Activated CD8-positive, alpha-beta memory T cell treated with anti-CD3 and anti-CD28 coated beads, Interleukin-2, amount 10 ng/mL, durations not matched to agents 7 days and 5 days (primary cell): Measurements from ENCODE around the gene SLC25A11. TPM values are rescaled to one million over a fixed set of nuclear protein-coding genes. Genes with fewer than 3 reads are reported as not detected.

ENCODE experiments used
- ATAC-seq: fragments of 150-1000 bp; cut with Tn5 transposase; one replicate; pipeline ENCODE4 v1.10.0; 2021; ENCODE audit warnings: moderate library complexity
- CTCF ChIA-PET: fragments of 350-600 bp; sonication (Branson Sonifier 250); formaldehyde crosslinking; loops from one replicate; lab custom pipeline; 2021; ENCODE audit warnings: antibody characterized with exemption; lab: Charles Lee
- DNase-seq: peaks from one replicate; pipeline ENCODE4 v3.0.0-alpha.2; 2020
- H3K27ac Mint-ChIP-seq: one replicate; pipeline ENCODE4 v1.8.0; 2021; ENCODE audit warnings: mild to moderate bottlenecking, mixed read lengths
- H3K27me3 Mint-ChIP-seq: one replicate; pipeline ENCODE4 v1.8.0; 2021; ENCODE audit warnings: mixed read lengths
- H3K36me3 Mint-ChIP-seq: one replicate; pipeline ENCODE4 v1.8.0; 2021; ENCODE audit warnings: mild to moderate bottlenecking, mixed read lengths
- H3K4me1 Mint-ChIP-seq: one replicate; pipeline ENCODE4 v1.8.0; 2021; ENCODE audit warnings: mixed read lengths
- H3K4me3 Mint-ChIP-seq: one replicate; pipeline ENCODE4 v1.8.0; 2021; ENCODE audit warnings: mild to moderate bottlenecking, moderate library complexity, mixed read lengths
- H3K9me3 Mint-ChIP-seq: one replicate; pipeline ENCODE4 v1.8.0; 2022; ENCODE audit warnings: low read depth, mixed read lengths
- total RNA-seq, 2 experiments: library from RNA; stranded (reverse); gene quantifications; one replicate each; pipeline ENCODE4 v1.2.3, GENCODE V29; 2021

The SLC25A11 gene
- total RNA-seq, 2 experiments from 2014 or later = 82.3 to 84.6 TPM

DNA sequence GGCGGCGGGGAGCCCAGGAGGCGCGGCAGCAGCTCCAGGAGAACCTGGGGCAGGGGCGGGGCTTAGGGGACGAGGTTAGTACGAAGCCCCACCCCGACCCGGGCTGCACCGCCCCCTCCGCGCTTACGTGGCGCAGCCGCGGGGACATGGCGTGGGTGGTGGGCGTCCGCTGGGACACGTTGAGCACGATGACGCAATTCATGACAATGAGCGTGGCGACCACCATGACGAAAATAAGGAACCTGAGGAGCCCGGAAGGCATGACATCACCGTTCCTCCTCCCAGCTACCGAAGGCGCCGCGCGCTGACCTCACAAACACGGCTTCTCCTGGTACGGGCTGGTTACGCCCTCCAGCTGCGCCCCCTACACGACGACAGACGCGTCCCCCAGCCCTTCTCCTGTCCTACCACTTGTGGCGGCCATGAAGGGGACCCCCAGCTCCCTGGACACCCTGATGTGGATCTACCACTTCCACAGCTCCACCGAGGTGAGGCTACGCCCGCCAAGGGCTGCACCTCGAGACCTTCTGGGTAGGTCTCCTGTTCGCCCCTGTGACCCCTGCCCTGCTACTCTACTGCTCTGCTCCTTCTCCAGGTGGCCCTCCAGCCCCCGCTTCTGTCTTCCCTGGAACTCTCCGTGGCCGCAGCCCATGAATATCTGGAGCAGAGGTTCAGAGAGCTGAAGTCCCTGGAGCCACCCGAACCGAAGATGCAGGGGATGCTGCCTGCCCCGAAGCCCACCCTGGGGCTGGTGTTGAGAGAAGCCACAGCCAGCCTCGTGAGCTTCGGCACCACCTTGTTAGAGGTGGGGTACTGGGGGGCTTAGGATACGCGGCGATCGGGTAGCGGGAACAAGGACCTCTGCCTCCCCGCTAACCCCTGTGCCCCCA, 40.3 kb downstream of the SLC25A11 start, which contains the start of gene C17orf107:
TSS of gene C17orf107 (plus strand) at position 196 of the 890 bp plus-strand sequence. CDS start at position 423, 227 bp downstream.
- peaks cover 2% of the 10 kb centered on the region for H3K36me3 Mint-ChIP-seq
- CTCF ChIA-PET = interaction anchor here (0.6 to 2.2 kb wide), 16 partner anchors 8 to 189 kb away, joined by 3 to 21 read pairs (median 4); partner anchors contain the start of genes ARRB2, GLTPD2, PFN1 and PSMB6
- DNase-seq (peak; percentile 90), ATAC-seq (peak; percentile 83)
- peak within 1 kb of the TSS; percentile 80 for H3K4me3 Mint-ChIP-seq
- H3K27ac Mint-ChIP-seq = peak within 1 kb of the TSS; percentile 72
- no peaks in the 10 kb centered on the region for H3K9me3 Mint-ChIP-seq
- peaks cover 4% of the 10 kb centered on the region for H3K27me3 Mint-ChIP-seq
- peaks cover 36% of the 10 kb centered on the region for H3K4me1 Mint-ChIP-seq

- peaks cover 2% of the 10 kb centered on the region for H3K36me3 Mint-ChIP-seq
- no peak overlapping the region for H3K27ac Mint-ChIP-seq
- peak overlapping the region; percentile 33 for H3K4me3 Mint-ChIP-seq
- ATAC-seq (no peak), DNase-seq (no peak)
- no peaks in the 10 kb centered on the region for H3K9me3 Mint-ChIP-seq
- CTCF ChIA-PET = interaction anchor here (0.6 to 2.2 kb wide), 13 partner anchors 8 to 189 kb away, joined by 3 to 21 read pairs (median 3); partner anchors contain the start of genes ARRB2, GLTPD2, PSMB6 and RNF167
- peaks cover 36% of the 10 kb centered on the region for H3K4me1 Mint-ChIP-seq
- H3K27me3 Mint-ChIP-seq = peaks cover 4% of the 10 kb centered on the region
These were observed 40.9 kb downstream of the SLC25A11 start for GRCh38 chr17:4898927-4899326.

DNA sequence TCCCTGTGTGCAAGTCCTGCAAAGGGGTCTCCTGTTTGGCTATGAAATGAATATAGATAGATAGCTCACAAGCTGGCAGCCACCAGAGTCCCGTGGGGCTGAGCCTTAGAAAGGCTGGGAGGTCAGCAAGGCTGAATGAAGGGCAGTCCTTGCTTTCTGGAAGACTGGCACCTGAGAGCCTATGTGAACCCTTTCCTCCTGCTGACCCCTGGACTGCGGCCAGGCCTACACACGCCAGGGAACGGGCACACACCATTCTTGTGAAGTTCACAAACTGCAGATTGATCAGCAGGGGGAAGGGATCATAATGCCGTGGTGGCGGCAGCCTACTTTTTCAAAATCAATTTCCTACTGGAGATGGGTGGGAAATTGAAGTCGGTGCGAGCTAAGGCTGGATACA, 41.5 kb downstream of the SLC25A11 start:
- DNase-seq (no peak), ATAC-seq (no peak)
- Mint-ChIP-seq H3K4me3 (peak overlapping the region; percentile 33), H3K36me3 (peaks cover 2% of the 10 kb centered on the region), H3K4me1 (peaks cover 33% of the 10 kb centered on the region), H3K27me3 (peaks cover 4% of the 10 kb centered on the region), H3K9me3 (no peaks in the 10 kb centered on the region), H3K27ac (peak overlapping the region; percentile 54)
- CTCF ChIA-PET = interaction anchor here (1.1 to 1.7 kb wide), 2 partner anchors 7 to 11 kb away, joined by 3 to 15 read pairs; no protein-coding TSS in a partner anchor

- no peak overlapping the region for H3K27ac Mint-ChIP-seq
- CTCF ChIA-PET = no interaction called here
- no peak for ATAC-seq
- peaks cover 2% of the 10 kb centered on the region for H3K36me3 Mint-ChIP-seq
- peaks cover 27% of the 10 kb centered on the region for H3K4me1 Mint-ChIP-seq
- no peak overlapping the region for H3K4me3 Mint-ChIP-seq
- no peak for DNase-seq
- no peaks in the 10 kb centered on the region for H3K9me3 Mint-ChIP-seq
- peaks cover 4% of the 10 kb centered on the region for H3K27me3 Mint-ChIP-seq
These were observed 42.1 kb downstream of the SLC25A11 start for GRCh38 chr17:4897785-4898184.

- peaks cover 4% of the 10 kb centered on the region for H3K27me3 Mint-ChIP-seq
- DNase-seq = no peak
- H3K9me3 Mint-ChIP-seq = no peaks in the 10 kb centered on the region
- H3K36me3 Mint-ChIP-seq = peaks cover 5% of the 10 kb centered on the region
- no peak for ATAC-seq
- CTCF ChIA-PET = no interaction called here
- peaks cover 22% of the 10 kb centered on the region for H3K4me1 Mint-ChIP-seq
- no peak overlapping the region for H3K4me3 Mint-ChIP-seq
- no peak overlapping the region for H3K27ac Mint-ChIP-seq
These were observed 42.6 kb downstream of the SLC25A11 start for GRCh38 chr17:4897198-4897687.

DNA sequence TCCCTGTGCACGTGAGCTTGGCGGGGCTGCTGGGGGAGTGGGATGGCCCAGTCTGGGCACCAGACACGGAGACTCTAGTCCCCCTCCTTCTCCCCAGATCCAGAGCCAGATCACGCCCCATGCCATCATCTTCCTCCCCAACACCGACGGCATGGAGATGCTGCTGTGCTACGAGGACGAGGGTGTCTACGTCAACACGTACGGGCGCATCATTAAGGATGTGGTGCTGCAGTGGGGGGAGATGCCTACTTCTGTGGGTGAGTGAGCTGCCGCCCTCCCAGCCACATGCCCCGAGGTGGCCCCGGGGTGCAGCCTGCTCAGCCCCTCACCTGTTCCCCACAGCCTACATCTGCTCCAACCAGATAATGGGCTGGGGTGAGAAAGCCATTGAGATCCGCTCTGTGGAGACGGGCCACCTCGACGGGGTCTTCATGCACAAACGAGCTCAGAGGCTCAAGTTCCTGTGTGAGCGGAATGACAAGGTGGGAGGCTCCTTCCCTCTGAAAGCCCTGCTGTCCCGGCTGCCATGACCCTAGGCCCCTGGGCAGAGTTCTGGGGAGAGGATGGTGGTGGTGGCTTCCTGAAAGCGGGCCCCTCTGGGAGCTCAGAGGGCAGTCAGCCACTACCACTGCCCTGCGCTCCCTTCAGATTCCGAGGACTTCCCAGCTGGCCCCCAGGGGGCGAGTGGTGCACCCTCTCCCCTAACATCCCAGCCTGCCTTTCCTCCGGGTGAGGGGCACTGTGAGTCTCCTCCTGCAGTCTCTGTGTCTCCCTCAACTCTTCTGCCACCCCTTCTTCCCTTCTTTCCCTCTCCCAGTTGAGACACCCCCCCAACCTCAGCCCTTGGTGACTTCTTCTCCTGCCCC, 43.3 kb downstream of the SLC25A11 start:
- H3K27me3 Mint-ChIP-seq = peaks cover 4% of the 10 kb centered on the region
- ATAC-seq (no peak), DNase-seq (no peak)
- no peak overlapping the region for H3K4me3 Mint-ChIP-seq
- H3K4me1 Mint-ChIP-seq = peaks cover 18% of the 10 kb centered on the region
- peaks cover 5% of the 10 kb centered on the region for H3K36me3 Mint-ChIP-seq
- no peak overlapping the region for H3K27ac Mint-ChIP-seq
- H3K9me3 Mint-ChIP-seq = no peaks in the 10 kb centered on the region
- CTCF ChIA-PET = no interaction called here

- H3K4me3 Mint-ChIP-seq = no peak overlapping the region
- CTCF ChIA-PET = no interaction called here
- H3K9me3 Mint-ChIP-seq = no peaks in the 10 kb centered on the region
- no peak overlapping the region for H3K27ac Mint-ChIP-seq
- DNase-seq (no peak), ATAC-seq (no peak)
- H3K27me3 Mint-ChIP-seq = peaks cover 4% of the 10 kb centered on the region
- peaks cover 5% of the 10 kb centered on the region for H3K36me3 Mint-ChIP-seq
- peaks cover 12% of the 10 kb centered on the region for H3K4me1 Mint-ChIP-seq
These were observed 44.1 kb downstream of the SLC25A11 start for GRCh38 chr17:4895657-4896331.

DNA sequence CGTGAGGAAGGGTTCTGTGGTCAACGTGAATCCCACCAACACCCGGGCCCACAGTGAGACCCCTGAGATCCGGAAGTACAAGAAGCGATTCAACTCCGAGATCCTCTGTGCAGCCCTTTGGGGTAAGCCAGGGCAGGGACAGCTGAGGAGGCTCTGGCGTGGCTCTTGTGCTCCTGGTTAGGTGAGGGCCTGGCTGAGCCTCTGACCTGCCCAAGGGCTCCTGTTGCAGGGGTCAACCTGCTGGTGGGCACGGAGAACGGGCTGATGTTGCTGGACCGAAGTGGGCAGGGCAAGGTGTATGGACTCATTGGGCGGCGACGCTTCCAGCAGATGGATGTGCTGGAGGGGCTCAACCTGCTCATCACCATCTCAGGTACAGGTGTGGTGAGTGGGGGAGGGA, 44.7 kb downstream of the SLC25A11 start:
- ATAC-seq (no peak), DNase-seq (no peak)
- CTCF ChIA-PET = no interaction called here
- Mint-ChIP-seq H3K9me3 (no peaks in the 10 kb centered on the region), H3K27me3 (peaks cover 4% of the 10 kb centered on the region), H3K4me3 (no peak overlapping the region), H3K4me1 (peaks cover 10% of the 10 kb centered on the region), H3K36me3 (peaks cover 7% of the 10 kb centered on the region), H3K27ac (no peak overlapping the region)

DNA sequence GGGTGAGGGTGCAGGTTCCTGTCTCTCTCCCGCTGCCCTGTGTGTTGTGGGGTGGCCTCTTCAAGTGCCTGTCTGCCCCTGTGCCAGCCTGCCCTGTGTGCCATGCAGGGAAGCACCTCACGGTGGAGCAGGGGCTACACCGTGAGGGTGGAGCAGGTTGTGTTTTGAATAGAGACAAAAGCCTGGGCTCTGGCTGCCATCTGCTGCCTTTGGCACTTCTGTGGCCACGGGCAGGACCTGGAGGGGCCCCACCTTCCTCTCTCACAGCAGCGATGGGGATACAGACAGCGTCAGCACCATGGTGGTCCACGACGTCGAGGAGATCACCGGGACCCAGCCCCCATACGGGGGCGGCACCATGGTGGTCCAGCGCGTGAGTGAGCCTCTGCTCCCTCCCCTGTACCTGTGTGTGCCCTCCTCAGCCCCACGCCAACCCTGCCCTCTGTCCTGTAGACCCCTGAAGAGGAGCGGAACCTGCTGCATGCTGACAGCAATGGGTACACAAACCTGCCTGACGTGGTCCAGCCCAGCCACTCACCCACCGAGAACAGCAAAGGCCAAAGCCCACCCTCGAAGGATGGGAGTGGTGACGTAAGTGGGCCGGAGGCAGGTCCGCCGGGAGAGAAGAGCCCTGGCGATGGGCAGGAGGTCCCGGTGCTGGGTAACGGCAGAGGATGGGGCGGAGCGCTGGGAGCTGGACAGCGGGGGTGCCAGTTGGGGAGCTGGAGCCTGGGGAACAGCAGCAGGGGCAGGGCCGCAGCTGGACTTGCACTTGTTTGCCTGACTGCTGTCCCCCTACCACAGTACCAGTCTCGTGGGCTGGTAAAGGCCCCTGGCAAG, 45.9 kb downstream of the SLC25A11 start:
- Mint-ChIP-seq H3K27ac (no peak overlapping the region), H3K36me3 (peaks cover 9% of the 10 kb centered on the region), H3K4me3 (no peak overlapping the region), H3K4me1 (peaks cover 5% of the 10 kb centered on the region), H3K27me3 (no peaks in the 10 kb centered on the region), H3K9me3 (no peaks in the 10 kb centered on the region)
- CTCF ChIA-PET = no interaction called here
- DNase-seq (no peak), ATAC-seq (no peak)

DNA sequence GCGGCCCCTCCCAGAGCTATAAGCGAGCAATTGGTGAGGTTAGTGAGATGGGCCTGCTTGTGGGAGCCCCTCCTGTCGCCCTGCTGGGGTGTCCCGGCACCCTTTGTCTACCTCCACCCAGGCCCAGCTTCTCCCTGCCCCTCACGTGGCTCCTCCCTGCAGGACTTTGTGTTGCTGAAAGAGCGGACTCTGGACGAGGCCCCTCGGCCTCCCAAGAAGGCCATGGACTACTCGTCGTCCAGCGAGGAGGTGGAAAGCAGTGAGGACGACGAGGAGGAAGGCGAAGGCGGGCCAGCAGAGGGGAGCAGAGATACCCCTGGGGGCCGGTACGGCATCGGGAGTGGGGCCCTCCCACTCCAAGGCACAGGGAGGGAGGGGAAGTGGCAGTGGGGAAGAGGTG, 46.6 kb downstream of the SLC25A11 start:
- DNase-seq = no peak
- H3K27ac Mint-ChIP-seq = no peak overlapping the region
- H3K4me3 Mint-ChIP-seq = no peak overlapping the region
- H3K27me3 Mint-ChIP-seq = no peaks in the 10 kb centered on the region
- peaks cover 2% of the 10 kb centered on the region for H3K4me1 Mint-ChIP-seq
- H3K9me3 Mint-ChIP-seq = no peaks in the 10 kb centered on the region
- CTCF ChIA-PET = interaction anchor here (1.0 kb wide), 1 partner anchor 126 kb away, joined by 3 read pairs; no protein-coding TSS in a partner anchor
- H3K36me3 Mint-ChIP-seq = peaks cover 9% of the 10 kb centered on the region
- ATAC-seq = no peak

DNA sequence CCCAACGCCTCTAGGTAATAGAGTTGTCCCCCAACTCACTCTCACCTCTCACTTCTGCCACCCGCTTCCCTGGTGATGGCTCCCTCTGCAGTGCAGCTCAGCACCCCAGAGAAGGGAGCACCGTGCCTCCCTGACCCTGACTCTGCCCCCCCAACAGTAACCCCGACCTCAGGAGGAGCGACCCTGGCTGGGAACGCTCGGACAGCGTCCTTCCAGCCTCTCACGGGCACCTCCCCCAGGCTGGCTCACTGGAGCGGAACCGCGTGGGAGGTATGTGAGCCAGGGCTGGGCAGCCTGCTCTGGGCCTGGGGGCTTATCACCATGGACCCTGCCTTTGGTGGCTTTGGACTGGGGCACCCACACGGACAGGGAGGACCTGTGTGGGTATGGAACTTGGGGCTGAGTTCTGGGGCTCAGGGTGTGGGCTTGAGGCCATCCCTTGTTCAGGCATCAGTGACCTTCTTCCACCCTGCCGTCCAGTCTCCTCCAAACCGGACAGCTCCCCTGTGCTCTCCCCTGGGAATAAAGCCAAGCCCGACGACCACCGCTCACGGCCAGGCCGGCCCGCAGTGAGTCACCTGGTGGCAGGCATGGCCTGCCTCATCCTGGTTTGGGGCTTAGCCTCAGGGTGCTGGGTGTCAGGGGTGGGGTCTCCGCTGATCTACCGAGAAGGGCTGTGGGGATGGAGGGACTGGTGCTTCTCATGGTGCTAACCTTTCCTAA, 47.2 kb downstream of the SLC25A11 start:
- DNase-seq (no peak), ATAC-seq (no peak)
- H3K27me3 Mint-ChIP-seq = no peaks in the 10 kb centered on the region
- H3K9me3 Mint-ChIP-seq = no peaks in the 10 kb centered on the region
- CTCF ChIA-PET = interaction anchor here (1.0 to 5.6 kb wide), 2 partner anchors 104 to 126 kb away, joined by 3 to 26 read pairs; partner anchors contain the start of gene GLTPD2
- peaks cover 2% of the 10 kb centered on the region for H3K4me1 Mint-ChIP-seq
- no peak overlapping the region for H3K27ac Mint-ChIP-seq
- peaks cover 9% of the 10 kb centered on the region for H3K36me3 Mint-ChIP-seq
- no peak overlapping the region for H3K4me3 Mint-ChIP-seq
